OCI-LY1 (cell line): Measurements from ENCODE around the gene PDGFRB.

Experiments used
- H2AFZ ChIP-seq: fragments of 200-600 bp; sonication (generic), shearing (Covaris generic); 2 replicates; pipeline ENCODE4 v1.6.0; 2014; ENCODE audit warnings: antibody characterized with exemption, mild to moderate bottlenecking, low read length
- H3F3A ChIP-seq: fragments of 200-600 bp; sonication (generic), shearing (Covaris generic); 2 replicates; pipeline ENCODE4 v1.6.0; 2014; ENCODE audit warnings: mild to moderate bottlenecking, antibody characterized with exemption, low read length, moderate library complexity; ENCODE audit not compliant: insufficient read depth
- H3K27ac ChIP-seq: fragments of 200-600 bp; sonication (generic); 2 replicates; pipeline ENCODE4 v1.5.1; 2014; ENCODE audit warnings: low read length, mixed run types, mild to moderate bottlenecking, low read depth; ENCODE audit not compliant: poor library complexity, severe bottlenecking
- H3K27me3 ChIP-seq: fragments of 200-600 bp; sonication (generic); 2 replicates; pipeline ENCODE4 v1.6.0; 2014; ENCODE audit warnings: antibody characterized with exemption, mild to moderate bottlenecking, low read length, moderate library complexity; ENCODE audit not compliant: insufficient read depth
- H3K36me3 ChIP-seq: fragments of 200-600 bp; sonication (generic); 2 replicates; pipeline ENCODE4 v1.6.1; 2014; ENCODE audit warnings: mild to moderate bottlenecking, antibody characterized with exemption, low read length, moderate library complexity, mixed read lengths; ENCODE audit not compliant: insufficient read depth
- H3K4me1 ChIP-seq: fragments of 200-600 bp; sonication (generic); 2 replicates; pipeline ENCODE4 v1.5.1; 2014; ENCODE audit warnings: mild to moderate bottlenecking, low read length, moderate library complexity; ENCODE audit not compliant: insufficient read depth, severe bottlenecking
- H3K4me2 ChIP-seq: fragments of 200-600 bp; sonication (generic), shearing (Covaris generic); 2 replicates; pipeline ENCODE4 v1.6.1; 2014; ENCODE audit warnings: low read length
- H3K4me3 ChIP-seq: fragments of 200-600 bp; sonication (generic); 2 replicates; pipeline ENCODE4 v1.5.1; 2014; ENCODE audit warnings: low read length, low read depth, mild to moderate bottlenecking, mixed read lengths; ENCODE audit not compliant: poor library complexity, severe bottlenecking
- H3K79me2 ChIP-seq: fragments of 200-600 bp; shearing (Covaris generic); 2 replicates; pipeline ENCODE4 v1.6.1; 2016; ENCODE audit warnings: mixed run types, low read length, mixed read lengths; ENCODE audit not compliant: insufficient read depth
- H3K9ac ChIP-seq: fragments of 200-600 bp; sonication (generic), shearing (Covaris generic); 2 replicates; pipeline ENCODE4 v1.6.1; 2014; ENCODE audit warnings: mild to moderate bottlenecking, low read length, mixed read lengths
- H3K9me2 ChIP-seq: fragments of 200-600 bp; sonication (generic), shearing (Covaris generic); 2 replicates; pipeline ENCODE4 v1.6.1; 2014; ENCODE audit warnings: low read depth, mild to moderate bottlenecking, low read length, mixed read lengths
- H3K9me3 ChIP-seq: fragments of 200-600 bp; shearing (Covaris generic); 2 replicates; pipeline ENCODE4 v1.6.1; 2014; ENCODE audit warnings: low read length, mixed read lengths
- H4K20me1 ChIP-seq: fragments of 200-600 bp; sonication (generic), shearing (Covaris generic); 2 replicates; pipeline ENCODE4 v1.6.0; 2016; ENCODE audit warnings: mild to moderate bottlenecking, low read length; ENCODE audit not compliant: insufficient read depth
- CTCF ChIP-seq: fragments of 200-600 bp; sonication (generic), shearing (Covaris generic); IDR thresholded peaks from 2 replicates; pipeline ENCODE4 v1.5.1; 2017; ENCODE audit warnings: mild to moderate bottlenecking, antibody characterized with exemption, low read length, moderate library complexity, mixed read lengths
- EZH2 ChIP-seq: fragments of 200-600 bp; sonication (generic), shearing (Covaris generic); IDR thresholded peaks from 2 replicates; pipeline ENCODE4 v1.8.0; 2017; ENCODE audit warnings: borderline replicate concordance, mixed run types, mild to moderate bottlenecking, antibody characterized with exemption, low read length, moderate library complexity, mixed read lengths

PDGFRB gene

DNA sequence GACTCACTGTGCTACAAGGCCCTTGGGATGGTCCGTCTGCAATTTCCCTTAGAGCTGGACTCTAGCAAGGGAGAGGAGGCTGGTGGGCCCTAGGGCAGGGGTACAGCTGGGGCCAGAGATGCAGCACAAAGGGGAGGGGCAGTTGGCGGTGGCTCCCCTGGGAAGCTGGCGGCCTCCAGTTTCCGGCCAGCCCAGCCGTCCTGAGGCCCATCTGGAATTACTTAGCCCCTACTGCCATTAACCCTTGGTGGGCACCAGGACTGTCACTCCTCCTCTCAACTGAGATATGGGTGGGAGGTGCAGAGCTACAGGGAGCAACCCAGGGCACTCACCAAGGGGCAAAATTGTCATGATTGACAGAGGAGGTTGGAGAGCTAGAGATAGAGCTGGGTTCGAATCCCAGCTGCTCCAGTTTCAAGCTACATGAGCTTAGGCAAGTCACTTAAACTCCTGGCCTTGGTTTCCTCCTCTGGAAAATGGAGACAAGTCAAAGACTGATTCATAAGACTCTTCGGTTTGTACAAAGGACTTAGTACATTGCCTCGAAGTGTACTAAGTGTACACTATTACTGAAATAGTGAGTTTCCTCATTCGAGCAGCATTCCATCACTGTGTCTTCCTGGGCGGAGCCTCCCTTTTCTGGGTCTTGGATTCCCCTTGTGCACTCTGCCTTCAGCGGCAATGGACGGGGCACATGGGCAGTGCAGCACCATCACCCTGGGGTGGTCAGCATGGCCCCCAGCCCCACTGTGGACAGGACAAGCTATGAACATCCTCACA, 2.7 kb upstream of the PDGFRB start:
- H3K4me3 ChIP-seq, result no peak overlapping the region
- no peaks in the 10 kb centered on the region for H3K79me2 ChIP-seq
- H3K27ac ChIP-seq, result no peak overlapping the region
- no peak overlapping the region for H2AFZ ChIP-seq
- H3K36me3 ChIP-seq, result no peaks in the 10 kb centered on the region
- H4K20me1 ChIP-seq, result no peaks in the 10 kb centered on the region
- H3K9me2 ChIP-seq, result no peaks in the 10 kb centered on the region
- TF ChIP-seq CTCF (no peak), EZH2 (no peak)
- H3K9ac ChIP-seq, result no peak overlapping the region
- H3K4me1 ChIP-seq, result peaks cover 5% of the 10 kb centered on the region
- H3K9me3 ChIP-seq, result no peaks in the 10 kb centered on the region
- no peak overlapping the region for H3K4me2 ChIP-seq
- H3F3A ChIP-seq, result no peaks in the 10 kb centered on the region
- no peaks in the 10 kb centered on the region for H3K27me3 ChIP-seq

DNA sequence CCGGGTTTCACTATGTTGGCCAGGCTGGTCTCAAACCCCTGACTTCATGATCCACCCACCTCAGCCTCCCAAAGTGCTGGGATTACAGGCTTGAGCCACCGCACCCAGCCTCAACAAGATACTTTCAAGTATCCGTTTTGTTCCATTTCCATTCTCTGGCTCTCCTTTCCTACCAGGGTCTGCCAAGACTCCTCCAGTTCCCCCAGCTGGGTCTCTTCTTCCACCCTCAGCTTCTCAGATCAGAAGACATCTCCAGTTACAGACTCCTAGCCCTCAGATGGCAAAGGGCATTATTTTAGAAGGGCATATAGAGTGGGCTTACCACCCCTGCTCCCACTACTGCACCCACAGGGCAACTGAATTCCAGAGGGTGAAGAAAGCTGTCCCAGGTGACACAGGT, 1.5 kb upstream of the PDGFRB start:
- TF ChIP-seq EZH2 (no peak), CTCF (no peak)
- Histone ChIP-seq H3K9ac (no peak overlapping the region), H2AFZ (no peak overlapping the region), H3K36me3 (no peaks in the 10 kb centered on the region), H3K27me3 (no peaks in the 10 kb centered on the region), H3K27ac (no peak overlapping the region), H3K4me2 (no peak overlapping the region), H3F3A (no peaks in the 10 kb centered on the region), H4K20me1 (no peaks in the 10 kb centered on the region), H3K4me1 (peaks cover 5% of the 10 kb centered on the region), H3K9me3 (no peaks in the 10 kb centered on the region), H3K9me2 (no peaks in the 10 kb centered on the region), H3K79me2 (no peaks in the 10 kb centered on the region), H3K4me3 (no peak overlapping the region)

DNA sequence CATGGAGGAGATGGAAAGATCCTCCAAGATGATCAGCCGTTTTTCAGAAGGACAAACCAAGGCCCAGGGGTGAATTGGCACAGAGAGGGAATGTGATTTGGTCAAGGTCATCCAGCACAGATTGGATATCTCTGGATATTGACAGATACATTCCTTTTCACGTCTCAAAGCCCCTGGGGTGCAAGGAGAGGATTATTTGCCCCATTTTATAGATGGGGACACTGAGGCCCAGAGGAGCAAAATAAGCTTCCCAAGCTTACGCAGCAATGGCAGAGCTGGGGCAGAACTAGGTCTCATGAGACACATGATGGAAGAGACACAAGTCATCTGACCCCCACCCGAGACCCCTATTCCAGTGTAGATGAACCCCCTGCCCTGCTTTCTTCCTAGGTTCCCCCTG, 895 bp upstream of the PDGFRB start:
- Histone ChIP-seq H3K27ac (no peak overlapping the region), H3K36me3 (no peaks in the 10 kb centered on the region), H3K4me1 (peaks cover 5% of the 10 kb centered on the region), H3K9me2 (no peaks in the 10 kb centered on the region), H3K79me2 (no peaks in the 10 kb centered on the region), H3K27me3 (no peaks in the 10 kb centered on the region), H3F3A (no peaks in the 10 kb centered on the region), H3K9ac (no peak overlapping the region), H3K4me3 (no peak overlapping the region), H4K20me1 (no peaks in the 10 kb centered on the region), H3K4me2 (no peak overlapping the region), H3K9me3 (no peaks in the 10 kb centered on the region), H2AFZ (no peak overlapping the region)
- TF ChIP-seq CTCF (no peak), EZH2 (no peak)
